ENCODE data around the gene TYRO3. TPM values are rescaled to one million over a fixed set of nuclear protein-coding genes. Genes with fewer than 3 reads are reported as not detected.

Gene TYRO3
- total and polyA plus RNA-seq, 7 donors: 1.6 to 5.8 (median 4.6) TPM

- no peaks in the 10 kb centered on the region for H3K9me3 ChIP-seq
- H3K36me3 ChIP-seq (ENCODE audit: insufficient read depth in 1 of 2, low read depth in 1 of 2): peaks cover 0 to 8% of the 10 kb centered on the region in 2 donors
- DNase-seq: no peak
- intact Hi-C loops (cut with DNase I): no loop called here
- H3K4me1 ChIP-seq: peaks cover 22% of the 10 kb centered on the region
- H3K27me3 ChIP-seq (ENCODE audit: insufficient read depth in 3 of 3, low read length in 2 of 3): peaks cover 0 to 34% (median 26%) of the 10 kb centered on the region in 3 donors
- TF ChIP-seq CTCF (IDR thresholded peaks at IDR 0.05): no peak
- peak in 3 of 4 donors; percentile 25 to 48 (median 40) for ATAC-seq
- 4 to 6% (median 5%) methylated on average over 31 to 33 of the region's 33 CpGs for WGBS, 3 donors
- H3K27ac ChIP-seq: no peak overlapping the region
- H3K4me3 ChIP-seq: peak overlapping the region; percentile 54
These were observed 46.5 kb upstream of the TYRO3 start for GRCh38 chr15:41512512-41512939.

- ATAC-seq: peak; percentile 59 to 81 (median 72)
- WGBS, 3 donors: 1% methylated on average over 34 to 40 of the region's 40 CpGs
- DNase-seq: no peak
- no peak for TF ChIP-seq CTCF (IDR thresholded peaks at IDR 0.05)
- no peaks in the 10 kb centered on the region for H3K9me3 ChIP-seq
- peaks cover 22% of the 10 kb centered on the region for H3K4me1 ChIP-seq
- H3K4me3 ChIP-seq: peak overlapping the region; percentile 54
- intact Hi-C loops (cut with DNase I): no loop called here
- H3K36me3 ChIP-seq (ENCODE audit: insufficient read depth in 1 of 2, low read depth in 1 of 2): peaks cover 0 to 13% of the 10 kb centered on the region in 2 donors
- H3K27me3 ChIP-seq (ENCODE audit: insufficient read depth in 3 of 3, low read length in 2 of 3): peaks cover 0 to 34% (median 26%) of the 10 kb centered on the region in 3 donors
- no peak overlapping the region for H3K27ac ChIP-seq
These were observed 46.0 kb upstream of the TYRO3 start for GRCh38 chr15:41512940-41513505.

- intact Hi-C loops (cut with DNase I): no loop called here
- no peak for DNase-seq
- no peaks in the 10 kb centered on the region for H3K9me3 ChIP-seq
- H3K4me1 ChIP-seq: peaks cover 22% of the 10 kb centered on the region
- TF ChIP-seq CTCF (IDR thresholded peaks at IDR 0.05): no peak
- peaks cover 0 to 34% (median 26%) of the 10 kb centered on the region in 3 donors for H3K27me3 ChIP-seq (ENCODE audit: insufficient read depth in 3 of 3, low read length in 2 of 3)
- no peak within 1 kb of the TSS for H3K27ac ChIP-seq
- WGBS, 3 donors: 11 to 13% (median 13%) methylated on average over 32 to 33 of the region's 33 CpGs
- peak; percentile 27 to 44 (median 34) for ATAC-seq
- H3K36me3 ChIP-seq (ENCODE audit: insufficient read depth in 1 of 2, low read depth in 1 of 2): peaks cover 0 to 14% of the 10 kb centered on the region in 2 donors
- peak within 1 kb of the TSS; percentile 54 for H3K4me3 ChIP-seq
These were observed 45.3 kb upstream of the TYRO3 start, which contains the start of gene LTK for GRCh38 chr15:41513506-41514227. LTK (minus strand) TSS chr15:41513827; CDS start chr15:41513709, 118 bp downstream.

- intact Hi-C loops (cut with DNase I): no loop called here
- peaks cover 0 to 36% of the 10 kb centered on the region in 2 donors for H3K36me3 ChIP-seq (ENCODE audit: insufficient read depth in 1 of 2, low read depth in 1 of 2)
- no peak overlapping the region for H3K4me3 ChIP-seq
- H3K27ac ChIP-seq: no peak overlapping the region
- no peak for ATAC-seq
- WGBS, 3 donors: 76 to 82% (median 76%) methylated on average over 8 of the region's 8 CpGs
- H3K9me3 ChIP-seq: no peaks in the 10 kb centered on the region
- peaks cover 0 to 11% (median 9%) of the 10 kb centered on the region in 3 donors for H3K27me3 ChIP-seq (ENCODE audit: insufficient read depth in 3 of 3, low read length in 2 of 3)
- no peak for TF ChIP-seq CTCF (IDR thresholded peaks at IDR 0.05)
- H3K4me1 ChIP-seq: peaks cover 7% of the 10 kb centered on the region
- no peak for DNase-seq
These were observed 41.0 kb upstream of the TYRO3 start for GRCh38 chr15:41517895-41518449.
